H9 (cell line): ENCODE data around the gene TXNRD1. TPM values are rescaled to one million over a fixed set of nuclear protein-coding genes. Genes with fewer than 3 reads are reported as not detected.

Experiments
- DNase-seq: peaks from one replicate; pipeline ENCODE4 v3.0.0-alpha.2; 2017
- H2AFZ ChIP-seq: one replicate; pipeline ENCODE4 v1.6.1; 2013; ENCODE audit warnings: mild to moderate bottlenecking, low read length, control low read depth, moderate library complexity
- H2AK5ac ChIP-seq: 2 replicates; pipeline ENCODE4 v1.6.1; 2013; ENCODE audit warnings: low read length, control low read depth, mixed read lengths; ENCODE audit not compliant: insufficient read length
- H2BK120ac ChIP-seq: one replicate; pipeline ENCODE4 v1.6.1; 2013; ENCODE audit warnings: low read depth, mild to moderate bottlenecking, low read length, control low read depth, inconsistent platforms; ENCODE audit not compliant: poor library complexity, severe bottlenecking
- H2BK12ac ChIP-seq: 2 replicates; pipeline ENCODE4 v1.6.1; 2013; ENCODE audit warnings: low read length, control low read depth, mixed read lengths, low read depth; ENCODE audit not compliant: insufficient read length
- H2BK15ac ChIP-seq: 2 replicates; pipeline ENCODE4 v1.6.1; 2013; ENCODE audit warnings: low read depth, low read length, control low read depth
- H2BK20ac ChIP-seq: one replicate; pipeline ENCODE4 v1.6.1; 2013; ENCODE audit warnings: low read depth, mild to moderate bottlenecking, low read length, control low read depth, inconsistent platforms; ENCODE audit not compliant: poor library complexity, severe bottlenecking
- H2BK5ac ChIP-seq: 2 replicates; pipeline ENCODE4 v1.6.1; 2013; ENCODE audit warnings: low read length, control low read depth, mixed read lengths; ENCODE audit not compliant: insufficient read length
- H3K14ac ChIP-seq: 2 replicates; pipeline ENCODE4 v1.6.1; 2013; ENCODE audit warnings: low read length, control low read depth; ENCODE audit not compliant: insufficient read depth
- H3K18ac ChIP-seq: 2 replicates; pipeline ENCODE4 v1.6.1; 2013; ENCODE audit warnings: low read depth, mild to moderate bottlenecking, mixed read lengths, low read length, control low read depth; ENCODE audit not compliant: insufficient read length
- H3K23ac ChIP-seq: 2 replicates; pipeline ENCODE4 v1.6.1; 2013; ENCODE audit warnings: low read length, control low read depth, mixed read lengths, low read depth; ENCODE audit not compliant: insufficient read length
- H3K23me2 ChIP-seq: 2 replicates; pipeline ENCODE4 v1.6.1; 2013; ENCODE audit warnings: low read depth, mild to moderate bottlenecking, mixed read lengths, low read length, control low read depth; ENCODE audit not compliant: insufficient read length, poor library complexity, severe bottlenecking
- H3K27ac ChIP-seq: 2 replicates; pipeline ENCODE4 v1.5.1; 2013; ENCODE audit warnings: low read length, control low read depth, mixed read lengths, low read depth; ENCODE audit not compliant: insufficient read length
- H3K27me3 ChIP-seq: 2 replicates; pipeline ENCODE4 v1.6.1; 2013; ENCODE audit warnings: low read length, control low read depth, inconsistent platforms; ENCODE audit not compliant: insufficient read depth
- H3K4ac ChIP-seq: 2 replicates; pipeline ENCODE4 v1.6.1; 2013; ENCODE audit warnings: low read depth, mild to moderate bottlenecking, control low read depth, inconsistent platforms, low read length, moderate library complexity
- H3K4me1 ChIP-seq: 2 replicates; pipeline ENCODE4 v1.6.1; 2013; ENCODE audit warnings: low read length, control low read depth, inconsistent platforms; ENCODE audit not compliant: insufficient read depth
- H3K4me2 ChIP-seq: 2 replicates; pipeline ENCODE4 v1.6.1; 2013; ENCODE audit warnings: low read length, control low read depth, mixed read lengths; ENCODE audit not compliant: insufficient read length, insufficient read depth
- H3K56ac ChIP-seq: 2 replicates; pipeline ENCODE4 v1.6.1; 2013; ENCODE audit warnings: low read depth, mild to moderate bottlenecking, mixed read lengths, low read length, control low read depth; ENCODE audit not compliant: insufficient read length
- H3K79me1 ChIP-seq: 2 replicates; pipeline ENCODE4 v1.6.1; 2013; ENCODE audit warnings: low read depth, mild to moderate bottlenecking, moderate library complexity, low read length, control low read depth, inconsistent platforms; ENCODE audit not compliant: insufficient read depth, poor library complexity, severe bottlenecking
- H3K79me2 ChIP-seq: 2 replicates; pipeline ENCODE4 v1.6.1; 2013; ENCODE audit warnings: low read length, control low read depth, inconsistent platforms; ENCODE audit not compliant: insufficient read depth
- H3K9ac ChIP-seq: 2 replicates; pipeline ENCODE4 v1.6.1; 2013; ENCODE audit warnings: low read length, control low read depth, mixed read lengths; ENCODE audit not compliant: insufficient read length; ENCODE audit errors: extremely low read depth
- H3K9me3 ChIP-seq: one replicate; pipeline ENCODE4 v1.6.1; 2013; ENCODE audit warnings: low read depth, low read length, inconsistent platforms; ENCODE audit not compliant: control insufficient read depth
- H3T11ph ChIP-seq: one replicate; pipeline ENCODE4 v1.6.1; 2013; ENCODE audit warnings: mild to moderate bottlenecking, low read length, control low read depth, inconsistent platforms
- H4K20me1 ChIP-seq: one replicate; pipeline ENCODE4 v1.6.1; 2013; ENCODE audit not compliant: control insufficient read depth, insufficient read length, insufficient read depth
- H4K5ac ChIP-seq: 2 replicates; pipeline ENCODE4 v1.6.1; 2013; ENCODE audit warnings: low read depth, mild to moderate bottlenecking, mixed read lengths, low read length, control low read depth; ENCODE audit not compliant: insufficient read length
- H4K8ac ChIP-seq: replicated peaks from 2 replicates; pipeline ENCODE4 v1.6.1; 2013; ENCODE audit warnings: low read length, control low read depth, mixed read lengths, low read depth; ENCODE audit not compliant: insufficient read length
- H4K91ac ChIP-seq: 2 replicates; pipeline ENCODE4 v1.6.1; 2013; ENCODE audit warnings: low read depth, mild to moderate bottlenecking, moderate library complexity, mixed read lengths, low read length, control low read depth; ENCODE audit not compliant: insufficient read length
- H3K27ac Mint-ChIP-seq, 3 experiments: 2 replicates in 2 of 3; 3 replicates in 1 of 3; pipeline ENCODE4 v1.8.0; 2020 to 2021; ENCODE audit warnings: mixed read lengths in 3 of 3, mild to moderate bottlenecking in 1 of 3, moderate library complexity in 1 of 3
- H3K27me3 Mint-ChIP-seq: 2 replicates; pipeline ENCODE4 v1.8.0; 2021; ENCODE audit warnings: low read depth, mild to moderate bottlenecking, moderate library complexity, mixed read lengths
- H3K36me3 Mint-ChIP-seq, 3 experiments: 2 replicates in 2 of 3; 3 replicates in 1 of 3; pipeline ENCODE4 v1.8.0; 2020 to 2021; ENCODE audit warnings: low read depth in 3 of 3, mixed read lengths in 3 of 3; ENCODE audit not compliant: insufficient read depth in 1 of 3
- H3K4me1 Mint-ChIP-seq, 2 experiments: 2 replicates each; pipeline ENCODE4 v1.8.0; 2020; ENCODE audit warnings: mixed read lengths in 2 of 2
- H3K4me3 Mint-ChIP-seq, 2 experiments: 2 replicates in 1 of 2; 3 replicates in 1 of 2; pipeline ENCODE4 v1.8.0; 2020 to 2021; ENCODE audit warnings: mild to moderate bottlenecking in 2 of 2, mixed read lengths in 2 of 2, moderate library complexity in 1 of 2
- H3K9me3 Mint-ChIP-seq, 2 experiments: 2 replicates in 1 of 2; 3 replicates in 1 of 2; pipeline ENCODE4 v1.8.0; 2020; ENCODE audit warnings: mild to moderate bottlenecking in 2 of 2, mixed read lengths in 2 of 2, moderate library complexity in 1 of 2
- CTCF ChIP-seq: fragments of 200-600 bp; sonication (generic); conservative IDR thresholded peaks from 3 replicates; pipeline ENCODE4 v1.8.0; 2021; ENCODE audit warnings: antibody characterized with exemption, mild to moderate bottlenecking
- WGBS: extraction: QIAGEN DNeasy Blood & Tissue Kit; methylation state at CpG from one replicate; pipeline ENCODE4 v1.1.7; 2013; ENCODE audit warnings: missing lambda C conversion rate, low lambda C conversion rate, mixed read lengths; ENCODE audit not compliant: insufficient read length; ENCODE audit errors: extremely low coverage; 5-methylcytosine and 5-hydroxymethylcytosine counted together
- total RNA-seq: library from RNA; stranded (reverse); gene quantifications from 2 replicates; pipeline ENCODE4 v1.2.1, GENCODE V29; 2021

Gene TXNRD1
- total RNA-seq, 1 experiment from 2014 or later, result 100 TPM

- DNase-seq, result no peak
- no peak overlapping the region for H4K8ac ChIP-seq
- H2BK5ac ChIP-seq, result no peak overlapping the region
- H3K18ac ChIP-seq, result no peak overlapping the region
- no peak overlapping the region for H2BK20ac ChIP-seq
- no peaks in the 10 kb centered on the region for H3K9me3 ChIP-seq
- H2AFZ ChIP-seq, result no peak overlapping the region
- H3K27me3 Mint-ChIP-seq, result peaks cover 32% of the 10 kb centered on the region
- H3K56ac ChIP-seq, result no peak overlapping the region
- no peak overlapping the region for H3T11ph ChIP-seq
- H3K9ac ChIP-seq, result no peak overlapping the region
- H3K4me3 Mint-ChIP-seq, result no peak overlapping the region
- no peak overlapping the region for H4K91ac ChIP-seq
- no peak overlapping the region for H4K5ac ChIP-seq
- no peak overlapping the region for H2BK12ac ChIP-seq
- no peak overlapping the region for H2BK120ac ChIP-seq
- no peak overlapping the region for H3K27ac Mint-ChIP-seq
- H3K23me2 ChIP-seq, result no peaks in the 10 kb centered on the region
- no peak overlapping the region for H3K23ac ChIP-seq
- peaks cover 9 to 13% of the 10 kb centered on the region in 2 experiments for H3K4me1 Mint-ChIP-seq
- no peaks in the 10 kb centered on the region for H3K79me1 ChIP-seq
- no peak for TF ChIP-seq CTCF
- H4K20me1 ChIP-seq, result no peaks in the 10 kb centered on the region
- no peaks in the 10 kb centered on the region for H3K36me3 Mint-ChIP-seq
- H3K27me3 ChIP-seq, result no peaks in the 10 kb centered on the region
- H3K14ac ChIP-seq, result no peak overlapping the region
- H3K4me1 ChIP-seq, result no peaks in the 10 kb centered on the region; the same call in 1 of the 2 replicates
- no peaks in the 10 kb centered on the region for H3K79me2 ChIP-seq
- H3K4ac ChIP-seq, result no peak overlapping the region
- H2AK5ac ChIP-seq, result no peak overlapping the region
- no peak overlapping the region for H3K4me2 ChIP-seq
- no CpG with 5 or more reads among the region's 3 CpGs for WGBS
- H3K9me3 Mint-ChIP-seq, result no peaks in the 10 kb centered on the region; a peak in 1 of 5 replicates
- no peak overlapping the region for H3K27ac ChIP-seq
- no peak overlapping the region for H2BK15ac ChIP-seq
These were observed 33.4 kb downstream of the TXNRD1 start for GRCh38 chr12:104249017-104249416.
